H1 (cell line): ENCODE measurements around the gene GNB1. TPM values are rescaled to one million over a fixed set of nuclear protein-coding genes. Genes with fewer than 3 reads are reported as not detected.

Source experiments
- CTCF ChIA-PET: fragments of 300-600 bp; sonication (Branson Sonifier 250); formaldehyde crosslinking; loops from one replicate; lab custom pipeline; 2021; ENCODE audit not compliant: partially characterized antibody; lab: Charles Lee
- POLR2A ChIA-PET: fragments of 300-600 bp; sonication (Branson Sonifier 250); formaldehyde crosslinking; loops from one replicate; lab custom pipeline; 2021; ENCODE audit warnings: inconsistent platforms; ENCODE audit not compliant: partially characterized antibody; lab: Charles Lee
- DNase-seq, 2 experiments: peaks; one replicate each; pipeline versions ENCODE4 v3.0.0 to v3.0.0-alpha.2; 2010 to 2022; ENCODE audit warnings: low spot score in 2 of 2, low read depth in 1 of 2, mixed read lengths in 1 of 2
- FAIRE-seq: peaks from 2 replicates; lab custom pipeline; 2011; peaks lifted over from hg19 to GRCh38; lab: Jason Lieb, UNC
- H2AFZ ChIP-seq: 2 replicates; pipeline ENCODE4 v1.8.1; 2012; ENCODE audit warnings: low read length, inconsistent platforms
- H2AK5ac ChIP-seq: 2 replicates; pipeline ENCODE4 v1.6.1; 2013; ENCODE audit warnings: low read depth, low read length
- H2BK120ac ChIP-seq: replicated peaks from 2 replicates; pipeline ENCODE3; 2013; ENCODE audit warnings: low read depth, low read length, inconsistent platforms
- H2BK12ac ChIP-seq: 2 replicates; pipeline ENCODE4 v1.6.1; 2013; ENCODE audit warnings: low read depth, low read length
- H2BK15ac ChIP-seq: 2 replicates; pipeline ENCODE4 v1.6.1; 2013; ENCODE audit warnings: low read length
- H2BK20ac ChIP-seq: 2 replicates; pipeline ENCODE4 v1.6.1; 2013; ENCODE audit warnings: low read length
- H2BK5ac ChIP-seq: 2 replicates; pipeline ENCODE4 v1.6.1; 2013; ENCODE audit warnings: low read depth, low read length
- H3K14ac ChIP-seq: 2 replicates; pipeline ENCODE4 v1.6.1; 2013; ENCODE audit warnings: inconsistent platforms; ENCODE audit not compliant: insufficient read length
- H3K18ac ChIP-seq: 2 replicates; pipeline ENCODE4 v1.6.1; 2013; ENCODE audit warnings: low read length; ENCODE audit errors: extremely low read depth
- H3K23ac ChIP-seq: 2 replicates; pipeline ENCODE4 v1.6.1; 2013; ENCODE audit warnings: inconsistent platforms; ENCODE audit not compliant: insufficient read length
- H3K23me2 ChIP-seq: 2 replicates; pipeline ENCODE4 v1.6.1; 2013; ENCODE audit warnings: low read depth, low read length
- H3K27ac ChIP-seq: 2 replicates; pipeline ENCODE4 v1.6.1; 2011; ENCODE audit warnings: low read depth, low read length, inconsistent platforms
- H3K27me3 ChIP-seq, 4 experiments: replicated peaks in 1 of 4; 1 replicate in 1 of 4; 2 replicates in 3 of 4; pipeline versions ENCODE4 v1.6.1 to v1.8.1; 2011 to 2013; ENCODE audit warnings: low read length in 3 of 4, mild to moderate bottlenecking in 3 of 4, inconsistent platforms in 2 of 4, mixed read lengths in 2 of 4, moderate library complexity in 1 of 4; ENCODE audit not compliant: control insufficient read depth in 3 of 4, insufficient read depth in 3 of 4; ENCODE audit errors: extremely low read depth in 1 of 4
- H3K36me3 ChIP-seq, 4 experiments: 2 replicates each; pipeline versions ENCODE4 v1.6.1 to v1.8.1; 2011 to 2013; ENCODE audit warnings: mild to moderate bottlenecking in 4 of 4, low read length in 3 of 4, moderate library complexity in 2 of 4, control low read depth in 1 of 4, inconsistent platforms in 1 of 4; ENCODE audit not compliant: insufficient read depth in 4 of 4, control insufficient read depth in 2 of 4
- H3K4ac ChIP-seq: replicated peaks from 2 replicates; pipeline ENCODE3; 2013; ENCODE audit warnings: low read length, low read depth, mixed read lengths, inconsistent platforms; ENCODE audit not compliant: insufficient read length
- H3K4me1 ChIP-seq, 4 experiments: replicated peaks in 1 of 4; 1 replicate in 1 of 4; 2 replicates in 3 of 4; pipeline versions ENCODE4 v1.6.1 to v1.8.1; 2011 to 2013; ENCODE audit warnings: low read length in 3 of 4, inconsistent platforms in 2 of 4, mixed read lengths in 1 of 4; ENCODE audit not compliant: insufficient read depth in 4 of 4, control insufficient read depth in 3 of 4
- H3K4me2 ChIP-seq, 2 experiments: 2 replicates each; pipeline versions ENCODE4 v1.6.1 to v1.8.1; 2011 to 2013; ENCODE audit warnings: low read depth in 2 of 2, low read length in 2 of 2, control low read depth in 1 of 2, inconsistent platforms in 1 of 2, mild to moderate bottlenecking in 1 of 2; ENCODE audit not compliant: insufficient read depth in 1 of 2
- H3K4me3 ChIP-seq, 4 experiments: fragments of 200-600, 300-600 bp in 1 of 4; sonication (generic), shearing (Covaris generic), sonication (Bioruptor Twin) in 1 of 4; 2 replicates each; pipeline versions ENCODE4 v1.5.1 to v1.8.1; 2011 to 2016; ENCODE audit warnings: low read length in 4 of 4, low read depth in 3 of 4, control low read depth in 2 of 4, inconsistent platforms in 2 of 4, mild to moderate bottlenecking in 2 of 4, mixed read lengths in 1 of 4, moderate library complexity in 1 of 4; ENCODE audit not compliant: insufficient read depth in 2 of 4; ENCODE audit errors: extremely low read depth in 1 of 4
- H3K56ac ChIP-seq: replicated peaks from 2 replicates; pipeline ENCODE3; 2013; ENCODE audit warnings: low read depth, mild to moderate bottlenecking, mixed read lengths, low read length, inconsistent platforms; ENCODE audit not compliant: insufficient read length
- H3K79me1 ChIP-seq: 2 replicates; pipeline ENCODE4 v1.6.1; 2013; ENCODE audit warnings: low read depth, low read length, control low read depth
- H3K79me2 ChIP-seq, 2 experiments: 2 replicates each; pipeline versions ENCODE4 v1.6.1 to v1.8.1; 2012 to 2013; ENCODE audit warnings: low read length in 2 of 2, mild to moderate bottlenecking in 2 of 2, inconsistent platforms in 1 of 2; ENCODE audit not compliant: insufficient read depth in 2 of 2, control insufficient read depth in 1 of 2
- H3K9ac ChIP-seq, 4 experiments: replicated peaks in 1 of 4; 1 replicate in 1 of 4; 2 replicates in 3 of 4; pipeline versions ENCODE4 v1.6.1 to v1.8.1; 2011 to 2013; ENCODE audit warnings: low read depth in 3 of 4, low read length in 3 of 4, control low read depth in 2 of 4, mild to moderate bottlenecking in 2 of 4, moderate library complexity in 2 of 4, inconsistent platforms in 1 of 4; ENCODE audit errors: extremely low read depth in 1 of 4
- H3K9me3 ChIP-seq, 2 experiments: 2 replicates each; pipeline versions ENCODE4 v1.6.1 to v1.8.1; 2012 to 2013; ENCODE audit warnings: mild to moderate bottlenecking in 2 of 2, moderate library complexity in 2 of 2, control low read depth in 1 of 2, inconsistent platforms in 1 of 2, low read depth in 1 of 2, low read length in 1 of 2, mixed read lengths in 1 of 2; ENCODE audit not compliant: insufficient read depth in 2 of 2
- H4K20me1 ChIP-seq, 2 experiments: replicated peaks in 1 of 2; 2 replicates each; pipeline versions ENCODE3 to v1.8.1; 2011 to 2013; ENCODE audit warnings: inconsistent platforms in 2 of 2, low read length in 2 of 2, mild to moderate bottlenecking in 1 of 2; ENCODE audit not compliant: insufficient read depth in 2 of 2, control insufficient read depth in 1 of 2
- H4K5ac ChIP-seq: 2 replicates; pipeline ENCODE4 v1.6.1; 2013; ENCODE audit warnings: low read length, low read depth, mixed read lengths, inconsistent platforms; ENCODE audit not compliant: insufficient read length
- H4K8ac ChIP-seq: 2 replicates; pipeline ENCODE4 v1.8.0; 2013; ENCODE audit warnings: mild to moderate bottlenecking, moderate library complexity, low read length, inconsistent platforms; ENCODE audit not compliant: insufficient read depth; ENCODE audit errors: extremely low read depth
- H4K91ac ChIP-seq: replicated peaks from 2 replicates; pipeline ENCODE3; 2013; ENCODE audit warnings: low read length, mixed read lengths, inconsistent platforms; ENCODE audit not compliant: insufficient read length
- BRCA1 ChIP-seq: IDR thresholded peaks from 2 replicates; pipeline ENCODE4 v1.6.1; 2012; ENCODE audit warnings: low read depth, low read length, improper control_type of control experiment
- CBX5 ChIP-seq: fragments of 300-800, 300-1000 bp; sonication (generic); IDR thresholded peaks from 2 replicates; pipeline ENCODE4 v1.7.1; 2016; ENCODE audit warnings: antibody characterized with exemption, low read length, low read depth
- CTCF ChIP-seq, 3 experiments: IDR thresholded peaks; 1 replicate in 2 of 3; 2 replicates in 1 of 3; pipeline versions ENCODE4 v1.5.1 to v1.6.1; 2011; ENCODE audit warnings: low read length in 3 of 3, mild to moderate bottlenecking in 3 of 3, inconsistent platforms in 2 of 3, low read depth in 1 of 3, moderate library complexity in 1 of 3; ENCODE audit not compliant: insufficient read depth in 1 of 3; ENCODE audit errors: control extremely low read depth in 1 of 3
- JUND ChIP-seq: IDR thresholded peaks from 2 replicates; pipeline ENCODE4 v1.6.1; 2011; ENCODE audit warnings: mild to moderate bottlenecking, improper control_type of control experiment, low read length
- SAP30 ChIP-seq: fragments of 300-600 bp; sonication (generic); IDR thresholded peaks from 2 replicates; pipeline ENCODE4 v1.7.1; 2012; ENCODE audit warnings: low read length, moderate library complexity, mild to moderate bottlenecking, inconsistent platforms; ENCODE audit not compliant: insufficient read depth, insufficient replicate concordance
- SIN3A ChIP-seq, 2 experiments: IDR thresholded peaks in 1 of 2; conservative IDR thresholded peaks in 1 of 2; 2 replicates each; pipeline ENCODE4 v1.6.1; 2011 to 2012; ENCODE audit warnings: low read length in 2 of 2, improper control_type of control experiment in 1 of 2, low read depth in 1 of 2, mild to moderate bottlenecking in 1 of 2
- SP1 ChIP-seq: IDR thresholded peaks from 2 replicates; pipeline ENCODE4 v1.6.1; 2011; ENCODE audit warnings: low read depth, low read length
- TEAD4 ChIP-seq: IDR thresholded peaks from 2 replicates; pipeline ENCODE4 v1.6.1; 2012; ENCODE audit warnings: low read depth, low read length, inconsistent platforms, mixed read lengths
- WGBS, 2 experiments: shearing (Covaris generic) in 1 of 2; methylation state at CpG; one replicate each; pipeline versions ENCODE4 v1.1.6 to v1.1.7; 2013 to 2015; ENCODE audit warnings: low lambda C conversion rate in 2 of 2, mixed read lengths in 2 of 2, inconsistent platforms in 1 of 2, low coverage in 1 of 2, missing lambda C conversion rate in 1 of 2; ENCODE audit not compliant: insufficient replicate concordance in 2 of 2, insufficient coverage in 1 of 2, insufficient read length in 1 of 2; ENCODE audit errors: extremely low coverage in 1 of 2, missing lambda C conversion rate in 1 of 2; 5-methylcytosine and 5-hydroxymethylcytosine counted together
- polyA plus RNA-seq, 7 experiments: library from polyadenylated mRNA; depleted of rRNA in 3 of 7; stranded (reverse) in 5 of 7; unstranded in 2 of 7; fragments of >200 nt in 5 of 7; fragments of 200-250 nt in 2 of 7; gene quantifications; 1 replicate in 5 of 7; 2 replicates in 1 of 7; 4 replicates in 1 of 7; pipeline versions ENCODE4 v1.2.1 to v1.2.3, GENCODE V29; 2011 to 2013; ENCODE audit warnings: missing spikeins in 2 of 7, mixed read lengths in 2 of 7
- total RNA-seq: library from RNA; stranded (reverse); fragmentation: NEBNext Ultra II Directional; extraction: Animal tissue kit (Norgen Biotek cat#: 25700); gene quantifications from 2 replicates; pipeline ENCODE4 v1.2.1, GENCODE V29; 2021

The GNB1 gene
- total and polyA plus RNA-seq, 2 of the 8 experiments (the other 6 are each of a cell fraction or from before 2014, with no cell fraction given): 343 to 382 TPM

- Histone ChIP-seq H3K14ac (no peak overlapping the region), H2BK120ac (no peak overlapping the region), H3K9me3 (no peaks in the 10 kb centered on the region), H3K23me2 (peaks cover 5% of the 10 kb centered on the region; the same call in 1 of the 2 replicates), H4K8ac (peak overlapping the region; percentile 64; the same call in 1 of the 2 replicates), H3K79me2 (no peaks in the 10 kb centered on the region), H3K23ac (no peak overlapping the region), H3K18ac (peak overlapping the region; percentile 4; the same call in 1 of the 2 replicates), H3K4ac (no peak overlapping the region), H3K4me3 (no peak overlapping the region), H3K9ac (no peak overlapping the region), H2BK5ac (no peak overlapping the region; the same call in 1 of the 2 replicates), H3K79me1 (no peaks in the 10 kb centered on the region; the same call in 1 of the 2 replicates), H3K36me3 (no peaks in the 10 kb centered on the region), H3K4me2 (no peak overlapping the region; a peak in 1 of 4 replicates), H4K20me1 (peaks cover 0 to 9% of the 10 kb centered on the region in 2 experiments), H3K27me3 (no peaks in the 10 kb centered on the region; a peak in 3 of 7 replicates), H2AFZ (no peak overlapping the region), H4K91ac (no peak overlapping the region), H4K5ac (no peak overlapping the region), H3K27ac (no peak overlapping the region), H2AK5ac (peak overlapping the region; percentile 3; the same call in 1 of the 2 replicates), H2BK20ac (no peak overlapping the region), H3K4me1 (peaks cover 0 to 29% (median 14%) of the 10 kb centered on the region in 4 experiments; a peak in 6 of 7 replicates), H2BK12ac (peak overlapping the region; percentile 11; the same call in 1 of the 2 replicates), H2BK15ac (no peak overlapping the region), H3K56ac (no peak overlapping the region)
- 89% methylated on average over 14 of the region's 14 CpGs; no CpG with 5 or more reads in 1 of the 2 experiments for WGBS, 2 experiments
- FAIRE-seq (no peak), DNase-seq (no peak)
- CTCF ChIA-PET: interaction anchor here (1.3 to 7.0 kb wide), 7 partner anchors 11 to 116 kb away, joined by 3 to 64 read pairs (median 5); no protein-coding TSS in a partner anchor
- POLR2A ChIA-PET: interaction anchor here (1.0 to 1.7 kb wide), 7 partner anchors 10 to 91 kb away, joined by 3 to 6 read pairs (median 4); no protein-coding TSS in a partner anchor
- TF ChIP-seq SAP30 (no peak), SP1 (no peak), BRCA1 (no peak), JUND (no peak), CTCF (IDR thresholded peaks at IDR 0.05; ENCODE audit: control extremely low read depth in 1 of 3, insufficient read depth in 1 of 3, low read depth in 1 of 3, low read length in 3 of 3) (no peak), SIN3A (conservative IDR thresholded peaks at IDR 0.05 in 1 of 2, IDR thresholded peaks at IDR 0.05 in 1 of 2; ENCODE audit: low read depth in 1 of 2, low read length in 2 of 2) (no peak), CBX5 (no peak), TEAD4 (no peak)
Measured at GRCh38 chr1:1895456-1896336, 4.8 kb upstream of the GNB1 start.
